SU-DHL-6 (cell line): ENCODE measurements around the gene ITGB7.

ENCODE experiments used
- H2AFZ ChIP-seq: fragments of 200-600 bp; sonication (generic); 2 replicates; pipeline ENCODE4 v1.6.1; 2014; ENCODE audit warnings: low read depth, mild to moderate bottlenecking, moderate library complexity, mixed read lengths, antibody characterized with exemption, low read length; ENCODE audit not compliant: severe bottlenecking
- H3F3A ChIP-seq: fragments of 200-600 bp; shearing (Covaris generic); 2 replicates; pipeline ENCODE4 v1.6.0; 2016; ENCODE audit warnings: antibody characterized with exemption, mild to moderate bottlenecking; ENCODE audit not compliant: insufficient read depth
- H3K27ac ChIP-seq: fragments of 200-600 bp; sonication (generic); 2 replicates; pipeline ENCODE4 v1.5.1; 2016; ENCODE audit warnings: low read depth, mild to moderate bottlenecking, low read length, moderate library complexity, mixed read lengths
- H3K27me3 ChIP-seq: fragments of 200-600 bp; sonication (generic), shearing (Covaris generic); 2 replicates; pipeline ENCODE4 v1.6.0; 2014; ENCODE audit warnings: mild to moderate bottlenecking, low read length
- H3K36me3 ChIP-seq: fragments of 200-600 bp; sonication (generic); 2 replicates; pipeline ENCODE4 v1.6.1; 2014; ENCODE audit warnings: mild to moderate bottlenecking, low read length, mixed read lengths
- H3K4me2 ChIP-seq: fragments of 300-600, 200-600 bp; shearing (Covaris generic), sonication (generic); 2 replicates; pipeline ENCODE4 v1.6.0; 2014; ENCODE audit warnings: low read length, low read depth, mild to moderate bottlenecking; ENCODE audit not compliant: poor library complexity, severe bottlenecking
- H3K4me3 ChIP-seq: fragments of 200-600 bp; sonication (generic); 2 replicates; pipeline ENCODE4 v1.5.1; 2014; ENCODE audit warnings: antibody characterized with exemption, low read length, mild to moderate bottlenecking, mixed read lengths; ENCODE audit not compliant: insufficient read depth, poor library complexity, severe bottlenecking
- H3K79me2 ChIP-seq: fragments of 200-600 bp; sonication (generic); 2 replicates; pipeline ENCODE4 v1.6.1; 2014; ENCODE audit warnings: mild to moderate bottlenecking, low read length, moderate library complexity; ENCODE audit not compliant: insufficient read depth
- H3K9ac ChIP-seq: fragments of 200-600 bp; sonication (generic); 2 replicates; pipeline ENCODE4 v1.7.0; 2014; ENCODE audit warnings: mild to moderate bottlenecking, low read length
- H3K9me2 ChIP-seq: fragments of 200-600 bp; sonication (generic); replicated peaks from 2 replicates; pipeline ENCODE4 v1.6.1; 2014; ENCODE audit warnings: low read length; ENCODE audit not compliant: insufficient read depth
- H3K9me3 ChIP-seq: fragments of 200-600 bp; sonication (generic); 2 replicates; pipeline ENCODE4 v1.6.1; 2014; ENCODE audit warnings: low read length, mixed read lengths; ENCODE audit not compliant: insufficient read depth
- H4K20me1 ChIP-seq: fragments of 200-600 bp; sonication (generic); 2 replicates; pipeline ENCODE4 v1.6.1; 2014; ENCODE audit warnings: low read depth, mild to moderate bottlenecking, antibody characterized with exemption, low read length, moderate library complexity, mixed read lengths
- EZH2phosphoT487 ChIP-seq: fragments of 200-600 bp; sonication (generic), shearing (Covaris generic); conservative IDR thresholded peaks from 2 replicates; pipeline ENCODE4 v1.6.1; 2018; ENCODE audit warnings: mild to moderate bottlenecking, antibody characterized with exemption, low read length, moderate library complexity, mixed read lengths
- TF ChIP-seq, protein P1 (sequence below): fragments of 200-600 bp; sonication (generic); IDR thresholded peaks from one replicate; pipeline ENCODE4 v1.5.1; 2017; ENCODE audit warnings: antibody characterized with exemption, mild to moderate bottlenecking, low read length, moderate library complexity; ENCODE audit not compliant: insufficient read depth, poor library complexity, severe bottlenecking

The ITGB7 gene

DNA sequence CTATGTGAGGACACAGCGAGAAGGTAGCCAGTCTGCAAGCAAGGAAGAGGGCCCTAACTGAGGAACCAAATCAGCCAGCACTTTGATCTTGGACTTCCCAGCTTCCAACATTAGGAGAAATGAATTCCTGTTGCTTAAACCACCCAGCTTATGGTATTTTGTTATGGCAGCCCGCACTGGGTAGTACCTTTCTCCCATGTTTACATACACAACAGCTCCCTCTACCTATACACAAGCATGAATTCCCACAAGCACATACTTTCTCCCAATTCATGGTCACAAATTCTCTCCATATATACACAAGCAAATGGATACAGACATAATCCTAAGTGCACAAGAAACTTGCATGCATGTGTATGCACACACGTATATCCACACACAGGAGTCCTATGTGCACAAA is 7.4 kb downstream of the ITGB7 start:
- H3K79me2 ChIP-seq: peaks cover 31% of the 10 kb centered on the region
- H3K4me3 ChIP-seq: no peak overlapping the region
- H3K9ac ChIP-seq: peak overlapping the region; percentile 14; the same call in 1 of the 2 replicates
- H4K20me1 ChIP-seq: no peaks in the 10 kb centered on the region
- no peak for TF ChIP-seq EZH2phosphoT487
- TF ChIP-seq, protein P1, sequence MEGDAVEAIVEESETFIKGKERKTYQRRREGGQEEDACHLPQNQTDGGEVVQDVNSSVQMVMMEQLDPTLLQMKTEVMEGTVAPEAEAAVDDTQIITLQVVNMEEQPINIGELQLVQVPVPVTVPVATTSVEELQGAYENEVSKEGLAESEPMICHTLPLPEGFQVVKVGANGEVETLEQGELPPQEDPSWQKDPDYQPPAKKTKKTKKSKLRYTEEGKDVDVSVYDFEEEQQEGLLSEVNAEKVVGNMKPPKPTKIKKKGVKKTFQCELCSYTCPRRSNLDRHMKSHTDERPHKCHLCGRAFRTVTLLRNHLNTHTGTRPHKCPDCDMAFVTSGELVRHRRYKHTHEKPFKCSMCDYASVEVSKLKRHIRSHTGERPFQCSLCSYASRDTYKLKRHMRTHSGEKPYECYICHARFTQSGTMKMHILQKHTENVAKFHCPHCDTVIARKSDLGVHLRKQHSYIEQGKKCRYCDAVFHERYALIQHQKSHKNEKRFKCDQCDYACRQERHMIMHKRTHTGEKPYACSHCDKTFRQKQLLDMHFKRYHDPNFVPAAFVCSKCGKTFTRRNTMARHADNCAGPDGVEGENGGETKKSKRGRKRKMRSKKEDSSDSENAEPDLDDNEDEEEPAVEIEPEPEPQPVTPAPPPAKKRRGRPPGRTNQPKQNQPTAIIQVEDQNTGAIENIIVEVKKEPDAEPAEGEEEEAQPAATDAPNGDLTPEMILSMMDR: no peak
- no peak overlapping the region for H2AFZ ChIP-seq
- H3F3A ChIP-seq: peaks cover 49% of the 10 kb centered on the region
- H3K36me3 ChIP-seq: no peaks in the 10 kb centered on the region; the same call in 1 of the 2 replicates
- H3K27me3 ChIP-seq: no peaks in the 10 kb centered on the region
- no peaks in the 10 kb centered on the region for H3K9me3 ChIP-seq
- no peaks in the 10 kb centered on the region for H3K9me2 ChIP-seq
- H3K27ac ChIP-seq: peak overlapping the region; percentile 96
- peak overlapping the region; percentile 74 for H3K4me2 ChIP-seq

DNA sequence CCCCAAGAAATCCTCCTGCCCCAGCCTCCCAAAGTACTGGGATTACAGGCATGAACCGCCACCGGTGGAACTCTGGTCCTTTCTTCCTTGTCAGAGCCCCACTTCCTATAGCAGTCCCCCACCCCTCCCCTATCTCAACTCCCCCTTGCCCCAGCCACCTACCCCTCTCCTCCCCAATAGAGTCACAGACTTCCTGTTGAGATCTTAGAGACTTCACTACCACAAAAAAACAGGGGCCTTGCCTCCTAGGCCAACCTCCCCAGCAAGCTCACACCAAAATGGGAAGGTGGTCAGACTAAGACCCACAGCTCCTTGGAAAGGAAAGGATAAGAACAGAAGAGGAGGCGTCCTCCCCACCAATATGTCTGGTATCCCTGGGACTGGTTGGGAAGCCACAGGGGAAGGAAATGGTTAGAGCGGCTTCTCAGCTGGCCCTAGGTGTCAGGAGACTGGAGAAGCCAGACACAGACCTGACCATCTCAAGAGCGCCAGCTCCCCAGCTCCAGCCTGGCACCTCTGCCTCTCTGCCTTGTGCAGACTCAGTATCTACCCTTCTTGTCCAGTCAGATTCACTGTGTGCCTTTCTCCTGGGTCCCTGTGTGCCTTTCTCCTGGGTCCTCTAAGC is 8.5 kb downstream of the ITGB7 start:
- Histone ChIP-seq H3K79me2 (peaks cover 20% of the 10 kb centered on the region), H3K27ac (peak overlapping the region; percentile 96), H3K4me2 (peak overlapping the region; percentile 46), H3K36me3 (no peaks in the 10 kb centered on the region; the same call in 1 of the 2 replicates), H4K20me1 (no peaks in the 10 kb centered on the region), H3K9ac (peak overlapping the region; percentile 27), H3F3A (peaks cover 46% of the 10 kb centered on the region), H3K27me3 (no peaks in the 10 kb centered on the region), H3K9me3 (no peaks in the 10 kb centered on the region), H3K4me3 (no peak overlapping the region), H3K9me2 (no peaks in the 10 kb centered on the region), H2AFZ (no peak overlapping the region)
- TF ChIP-seq EZH2phosphoT487: no peak
- TF ChIP-seq, protein P1: no peak

DNA sequence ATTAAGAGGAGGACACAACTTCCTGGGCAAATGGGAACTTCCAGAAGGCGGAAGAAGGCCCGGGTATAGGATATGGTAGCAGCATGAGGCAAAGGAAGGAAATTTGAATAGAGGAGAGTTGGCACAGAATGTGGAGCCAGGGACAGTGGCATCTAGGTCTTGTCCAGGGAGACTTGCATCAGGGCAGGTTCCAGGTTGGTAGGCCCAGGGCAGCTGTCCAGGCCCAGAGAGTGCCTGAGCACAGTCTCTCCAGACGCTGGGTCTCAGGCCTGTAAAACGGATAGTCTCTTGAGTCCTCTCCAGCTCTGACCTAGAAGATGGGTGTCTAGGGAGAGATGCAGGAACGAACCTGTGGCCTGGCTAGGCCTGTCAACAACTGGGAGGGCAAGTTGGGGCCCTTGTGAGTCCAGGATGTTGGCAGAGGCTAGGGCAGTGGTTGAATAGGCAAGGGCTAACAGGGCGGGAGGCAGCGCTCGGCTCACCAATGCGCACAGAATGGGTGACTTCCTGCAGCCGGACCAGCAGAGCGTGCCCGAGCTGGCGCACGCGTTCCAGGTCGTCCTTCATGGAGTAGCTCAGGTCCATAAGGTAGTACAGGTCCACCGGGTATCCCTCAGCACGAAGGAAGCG is 9.9 kb downstream of the ITGB7 start:
- H3K9me3 ChIP-seq: no peaks in the 10 kb centered on the region
- H3K27ac ChIP-seq: peak overlapping the region; percentile 96
- H3K36me3 ChIP-seq: no peaks in the 10 kb centered on the region; the same call in 1 of the 2 replicates
- no peak overlapping the region for H3K4me3 ChIP-seq
- no peaks in the 10 kb centered on the region for H4K20me1 ChIP-seq
- peaks cover 36% of the 10 kb centered on the region for H3F3A ChIP-seq
- peaks cover 6% of the 10 kb centered on the region for H3K79me2 ChIP-seq
- peak overlapping the region; percentile 46 for H3K4me2 ChIP-seq
- no peaks in the 10 kb centered on the region for H3K9me2 ChIP-seq
- TF ChIP-seq EZH2phosphoT487: no peak
- TF ChIP-seq, protein P1: no peak
- H3K27me3 ChIP-seq: no peaks in the 10 kb centered on the region
- peak overlapping the region; percentile 27; the same call in 1 of the 2 replicates for H3K9ac ChIP-seq
- H2AFZ ChIP-seq: no peak overlapping the region
